HCEC 1CT (cell line): ENCODE data around the gene RXRA.

Experiments used
- DNase-seq: peaks from one replicate; pipeline ENCODE4 v3.0.0-alpha.2; 2017

RXRA gene

GRCh38 chr9:134420974-134421432 lies 94.7 kb downstream of the RXRA start:
- DNase-seq, result no peak

- no peak for DNase-seq
Measured at GRCh38 chr9:134421888-134422287, 95.6 kb downstream of the RXRA start.

DNA sequence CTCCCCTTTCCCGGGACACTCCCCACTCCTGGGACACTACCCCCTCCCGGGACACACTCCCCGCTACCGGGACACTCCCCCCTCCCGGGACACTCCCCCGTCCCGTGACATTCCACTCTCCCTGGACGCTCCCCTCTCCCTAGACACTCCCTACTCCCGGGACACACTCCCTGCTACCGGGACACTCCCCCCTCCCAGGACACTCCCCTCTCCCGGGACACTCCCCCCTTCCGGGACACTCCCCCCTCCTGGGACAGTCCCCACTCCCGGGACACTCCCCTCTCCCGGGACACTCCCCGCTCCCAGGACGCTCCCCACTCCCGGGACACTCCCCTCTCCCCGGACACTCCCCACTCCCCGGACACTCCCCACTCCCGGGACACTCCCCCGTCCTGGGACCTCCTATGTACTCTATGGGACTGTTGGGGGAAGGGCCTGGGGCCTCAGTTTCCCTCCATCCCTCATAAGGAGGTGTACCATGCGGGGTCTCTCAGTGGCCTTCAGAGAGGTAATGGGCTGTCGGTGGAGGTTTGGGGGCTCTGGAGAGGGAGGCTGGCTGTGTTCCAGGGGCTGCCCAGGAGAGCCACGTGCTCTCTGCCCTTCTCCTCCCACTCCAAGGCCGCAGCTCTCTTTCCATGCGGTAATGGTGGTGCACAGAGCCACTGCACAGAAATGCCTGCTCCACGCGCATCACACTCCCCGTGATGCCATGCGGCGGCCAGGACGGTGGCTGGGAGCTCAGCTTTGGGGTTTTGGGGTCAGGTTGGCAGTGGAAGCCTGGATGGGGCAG lies 96.2 kb downstream of the RXRA start:
- DNase-seq, result no peak

GRCh38 chr9:134423166-134423565 lies 96.9 kb downstream of the RXRA start:
- DNase-seq, result no peak

DNA sequence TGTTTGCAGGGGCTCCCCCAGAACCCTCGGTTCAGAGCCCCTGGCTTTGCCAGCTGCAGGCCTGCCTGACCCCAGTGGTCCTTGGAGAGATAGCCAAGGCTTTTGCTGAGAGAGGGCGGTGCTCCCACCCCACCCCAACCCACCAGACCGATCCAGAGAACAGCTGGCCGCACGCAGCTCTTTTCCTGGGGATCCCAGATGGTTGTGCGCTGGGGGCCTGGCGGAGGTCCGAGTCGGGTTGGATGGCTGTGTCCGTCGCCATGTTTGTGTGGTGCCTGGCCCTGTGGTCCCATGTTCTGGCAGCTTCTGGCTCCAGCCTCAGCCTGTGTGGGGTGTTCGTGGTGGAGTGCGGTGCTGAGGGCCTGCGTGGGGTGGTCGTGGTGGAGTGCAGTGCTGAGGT lies 97.5 kb downstream of the RXRA start:
- no peak for DNase-seq

DNA sequence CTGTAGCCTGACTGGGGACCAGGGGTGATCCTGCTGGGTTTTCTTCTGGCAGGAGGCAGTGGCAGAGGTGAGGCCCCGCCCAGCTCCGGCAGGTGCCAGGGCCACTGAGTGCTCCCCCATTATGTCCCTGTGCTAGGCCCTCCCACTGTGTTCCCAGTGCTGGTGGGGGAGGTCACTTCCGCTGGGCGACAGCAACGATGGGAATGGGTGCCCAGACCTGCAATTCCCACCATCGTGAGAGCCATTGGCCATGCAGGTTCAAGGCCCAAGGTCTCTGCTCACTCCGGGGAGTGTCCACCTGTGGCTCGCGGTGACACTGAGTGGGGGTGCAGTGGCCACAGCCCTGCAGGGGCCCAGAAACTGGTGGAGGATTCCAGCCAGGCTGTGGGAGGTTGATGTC lies 98.6 kb downstream of the RXRA start:
- DNase-seq, result no peak

GRCh38 chr9:134425401-134425800 lies 99.1 kb downstream of the RXRA start:
- no peak for DNase-seq

DNA sequence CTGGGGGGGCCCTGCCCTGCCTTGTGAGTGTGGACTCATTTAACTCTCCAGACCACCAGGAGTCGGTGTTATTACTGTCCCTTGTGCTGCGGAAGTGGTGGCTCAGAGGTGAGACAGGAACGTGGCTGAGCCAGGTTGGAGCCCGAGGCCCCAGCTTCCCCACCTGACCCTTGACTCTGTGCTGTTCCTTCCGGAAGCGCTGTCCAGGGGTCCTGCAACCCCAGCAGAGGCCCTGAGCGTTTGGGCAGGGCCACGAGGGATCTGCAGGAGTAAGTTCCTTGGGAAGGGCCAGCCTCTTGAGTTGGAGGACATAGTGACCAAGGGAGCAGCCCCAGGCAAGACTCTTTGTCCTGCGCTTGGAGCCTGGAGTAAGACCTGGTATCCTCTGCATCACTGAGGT lies 99.6 kb downstream of the RXRA start:
- DNase-seq, result no peak

- no peak for DNase-seq
Measured at GRCh38 chr9:134426436-134426835, 100.2 kb downstream of the RXRA start.

- DNase-seq, result no peak
Measured at GRCh38 chr9:134427153-134427782, 101.0 kb downstream of the RXRA start.

- DNase-seq, result no peak
Measured at GRCh38 chr9:134428559-134428958, 102.3 kb downstream of the RXRA start.

GRCh38 chr9:134429007-134429406 lies 102.8 kb downstream of the RXRA start:
- DNase-seq, result no peak

GRCh38 chr9:134429481-134429880 lies 103.2 kb downstream of the RXRA start:
- DNase-seq, result no peak

GRCh38 chr9:134431095-134431494 lies 104.8 kb downstream of the RXRA start:
- no peak for DNase-seq

DNA sequence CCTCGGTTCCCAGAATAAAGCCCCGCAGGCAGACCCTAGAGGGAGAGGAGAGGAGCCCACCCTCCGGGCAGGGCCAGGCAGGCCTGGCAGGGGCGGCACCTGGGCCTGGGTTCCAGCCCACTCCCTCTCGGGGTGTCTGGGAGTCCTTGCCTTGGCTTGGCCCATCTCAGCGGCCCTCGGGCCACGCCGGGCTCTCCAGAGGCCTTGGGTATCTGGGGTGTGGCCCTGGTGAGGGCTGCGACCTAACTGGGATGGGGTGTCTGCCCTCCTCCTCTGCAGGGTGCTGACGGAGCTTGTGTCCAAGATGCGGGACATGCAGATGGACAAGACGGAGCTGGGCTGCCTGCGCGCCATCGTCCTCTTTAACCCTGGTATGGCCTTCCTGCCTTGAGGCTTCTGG lies 105.4 kb downstream of the RXRA start:
- DNase-seq, result no peak

- DNase-seq, result no peak
Measured at GRCh38 chr9:134432471-134432870, 106.2 kb downstream of the RXRA start.

DNA sequence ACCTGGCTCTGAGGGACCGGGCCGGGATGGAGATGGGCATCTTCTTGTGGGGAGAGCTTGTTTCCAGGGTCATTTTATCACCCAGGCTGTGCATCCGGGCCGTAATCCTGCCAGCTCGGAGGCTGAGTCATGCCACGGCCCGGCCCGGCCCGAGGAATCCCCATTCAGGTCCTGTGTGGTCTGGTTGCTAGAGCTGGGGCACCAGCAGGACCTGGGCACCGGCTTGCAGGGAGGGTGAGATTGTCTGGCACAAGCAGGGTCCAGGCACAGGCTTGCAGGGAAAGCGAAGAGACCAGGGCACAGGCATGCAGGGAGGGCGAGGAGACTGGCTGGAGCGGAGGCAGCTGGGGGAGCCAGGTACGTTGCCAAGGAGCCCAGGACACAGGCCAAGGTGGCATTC lies 106.8 kb downstream of the RXRA start:
- peak; percentile 32 for DNase-seq

GRCh38 chr9:134433909-134434882 lies 107.9 kb downstream of the RXRA start:
- DNase-seq, result no peak

GRCh38 chr9:134434894-134435506 lies 108.7 kb downstream of the RXRA start:
- DNase-seq, result peak; percentile 86

DNA sequence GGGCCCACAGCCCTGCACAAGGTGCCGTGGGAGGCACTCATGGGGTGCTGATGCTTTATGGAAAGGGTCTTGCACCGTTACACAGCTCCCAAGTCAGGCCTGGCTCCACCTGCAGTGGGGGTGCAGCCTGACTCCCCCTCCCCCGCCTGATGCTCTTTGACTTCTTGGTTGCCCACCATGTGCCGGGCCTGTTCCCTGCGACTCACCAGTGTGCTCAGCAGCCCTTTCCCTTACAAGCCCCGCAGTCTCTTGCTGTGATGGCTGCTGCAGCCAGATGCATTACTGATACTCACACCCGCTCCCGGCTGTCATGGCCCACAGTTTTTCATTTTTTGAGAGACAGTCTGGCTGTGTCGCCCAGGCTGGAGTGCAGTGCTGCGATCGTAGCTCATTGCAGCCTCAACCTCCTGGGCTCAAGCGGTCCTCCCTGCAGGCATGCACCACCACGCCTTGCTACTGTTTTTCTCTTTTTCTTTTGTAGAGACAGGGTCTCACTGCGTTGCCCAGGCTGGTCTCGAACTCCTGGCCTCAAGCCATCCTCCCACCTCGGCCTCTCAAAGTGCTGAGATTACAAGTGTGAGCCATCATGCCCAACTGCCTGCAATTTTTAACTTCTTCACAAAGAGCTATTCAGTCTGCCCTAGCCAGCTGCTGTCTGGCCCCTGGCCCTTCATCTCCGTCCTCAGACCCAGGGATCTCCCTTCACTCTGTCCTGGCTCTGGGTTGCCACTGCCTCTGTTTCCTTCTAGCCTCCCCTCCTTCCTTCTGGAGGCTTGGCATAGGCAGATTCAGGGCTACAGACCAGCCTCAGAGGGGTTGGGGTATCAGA lies 109.5 kb downstream of the RXRA start:
- DNase-seq, result no peak

- DNase-seq, result no peak
Measured at GRCh38 chr9:134436379-134436762, 110.1 kb downstream of the RXRA start.

DNA sequence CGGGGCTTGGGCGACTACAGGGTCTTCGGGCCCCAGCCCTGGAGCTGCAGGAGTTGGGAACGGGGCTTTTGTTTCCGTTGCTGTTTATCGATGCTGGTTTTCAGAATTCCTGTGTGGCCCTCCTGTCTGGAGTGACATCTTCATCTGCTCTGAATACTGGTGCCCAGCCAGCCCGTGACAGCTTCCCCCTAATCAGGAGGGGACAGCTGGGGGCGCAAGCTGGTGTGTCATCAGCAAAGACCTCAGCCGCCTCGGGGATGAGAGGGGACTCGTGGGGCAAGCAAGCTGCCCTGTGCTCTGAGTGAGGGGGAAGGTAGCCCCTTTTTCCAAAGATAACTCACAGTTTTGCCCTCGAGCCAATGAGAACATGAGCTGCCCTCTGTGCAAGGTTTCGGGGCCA lies 110.7 kb downstream of the RXRA start:
- DNase-seq, result no peak
